GM18520 (cell line): ENCODE measurements around the gene ADAD2.

ENCODE experiments used
- ATAC-seq: cut with Tn5 transposase; IDR thresholded peaks from one replicate; pipeline ENCODE4 v1.9.1; 2021; ENCODE audit not compliant: unreplicated experiment

Gene ADAD2

GRCh38 chr16:84190731-84191388 lies at the start of gene ADAD2:
ADAD2 (plus strand) TSS chr16:84191157; CDS start chr16:84191231, 74 bp downstream.
- ATAC-seq = no peak

GRCh38 chr16:84143081-84143480 lies 47.9 kb upstream of the ADAD2 start:
- no peak for ATAC-seq

- no peak for ATAC-seq
Measured at GRCh38 chr16:84143784-84144199, 47.2 kb upstream of the ADAD2 start.

- ATAC-seq = no peak
Measured at GRCh38 chr16:84144209-84144858, 46.6 kb upstream of the ADAD2 start.

- peak; percentile 82 for ATAC-seq
Measured at GRCh38 chr16:84144859-84145639, 45.9 kb upstream of the ADAD2 start, which contains the start of the genes DNAAF1 and HSDL1. DNAAF1 (plus strand) TSS chr16:84145308; CDS start chr16:84145441, 133 bp downstream. HSDL1 (minus strand) TSS chr16:84145177; CDS start chr16:84131321, 13,856 bp downstream.

GRCh38 chr16:84150926-84151325 lies 40.0 kb upstream of the ADAD2 start:
- no peak for ATAC-seq

- ATAC-seq = no peak
Measured at GRCh38 chr16:84153660-84154214, 37.2 kb upstream of the ADAD2 start.

- ATAC-seq = no peak
Measured at GRCh38 chr16:84155226-84155625, 35.7 kb upstream of the ADAD2 start.

- no peak for ATAC-seq
Measured at GRCh38 chr16:84155771-84156170, 35.2 kb upstream of the ADAD2 start.

GRCh38 chr16:84156342-84156784 lies 34.6 kb upstream of the ADAD2 start:
- no peak for ATAC-seq

- ATAC-seq = no peak
Measured at GRCh38 chr16:84159007-84159406, 31.9 kb upstream of the ADAD2 start.

- no peak for ATAC-seq
Measured at GRCh38 chr16:84159800-84160199, 31.2 kb upstream of the ADAD2 start.

GRCh38 chr16:84161037-84161436 lies 29.9 kb upstream of the ADAD2 start:
- ATAC-seq = no peak

GRCh38 chr16:84161801-84162200 lies 29.2 kb upstream of the ADAD2 start:
- ATAC-seq = no peak

- ATAC-seq = no peak
Measured at GRCh38 chr16:84165746-84166145, 25.2 kb upstream of the ADAD2 start.

GRCh38 chr16:84166796-84167695 lies 23.9 kb upstream of the ADAD2 start:
- ATAC-seq = no peak

- no peak for ATAC-seq
Measured at GRCh38 chr16:84169765-84170310, 21.1 kb upstream of the ADAD2 start.

- ATAC-seq = no peak
Measured at GRCh38 chr16:84174396-84174795, 16.6 kb upstream of the ADAD2 start.

- ATAC-seq = no peak
Measured at GRCh38 chr16:84175350-84176081, 15.4 kb upstream of the ADAD2 start.
